Measurements from ENCODE around the gene BLMH. TPM values are rescaled to one million over a fixed set of nuclear protein-coding genes. Genes with fewer than 3 reads are reported as not detected.

The BLMH gene
- total RNA-seq, 4 donors from 2014 or later, result 16.6 to 22.4 (median 20.8) TPM

DNA sequence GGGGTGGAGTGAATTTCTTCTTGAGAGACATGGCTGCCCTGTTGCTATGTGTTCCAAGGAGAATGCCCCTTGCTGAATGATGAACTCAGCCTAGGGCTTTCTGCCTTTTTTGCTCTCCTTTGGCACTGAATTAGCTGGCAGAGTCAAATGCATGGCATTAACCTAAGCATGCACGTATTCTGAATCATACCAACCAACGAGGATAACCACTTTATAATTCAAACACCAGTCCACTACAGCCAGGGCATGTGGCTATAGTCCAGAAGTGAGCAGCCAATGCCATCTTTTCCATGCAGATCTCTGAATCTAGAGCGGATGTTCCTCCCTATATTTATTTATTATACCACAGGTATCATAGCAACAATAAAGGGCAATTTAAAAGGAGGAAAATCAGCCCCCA is 26.4 kb upstream of the BLMH start:
- no peaks in the 10 kb centered on the region for H3K27me3 ChIP-seq
- 39% methylated on average over 3 of the region's 3 CpGs for WGBS
- H3K4me3 ChIP-seq, result no peak overlapping the region
- H3K36me3 ChIP-seq, result no peaks in the 10 kb centered on the region
- intact Hi-C loops (cut with DNase I), result no loop called here
- TF ChIP-seq POLR2A (IDR thresholded peaks at IDR 0.05; ENCODE audit: low read depth) (no peak), POLR2AphosphoS5 (IDR thresholded peaks at IDR 0.05) (no peak), EP300 (IDR thresholded peaks at IDR 0.05) (no peak)
- TF ChIP-seq, protein P1, sequence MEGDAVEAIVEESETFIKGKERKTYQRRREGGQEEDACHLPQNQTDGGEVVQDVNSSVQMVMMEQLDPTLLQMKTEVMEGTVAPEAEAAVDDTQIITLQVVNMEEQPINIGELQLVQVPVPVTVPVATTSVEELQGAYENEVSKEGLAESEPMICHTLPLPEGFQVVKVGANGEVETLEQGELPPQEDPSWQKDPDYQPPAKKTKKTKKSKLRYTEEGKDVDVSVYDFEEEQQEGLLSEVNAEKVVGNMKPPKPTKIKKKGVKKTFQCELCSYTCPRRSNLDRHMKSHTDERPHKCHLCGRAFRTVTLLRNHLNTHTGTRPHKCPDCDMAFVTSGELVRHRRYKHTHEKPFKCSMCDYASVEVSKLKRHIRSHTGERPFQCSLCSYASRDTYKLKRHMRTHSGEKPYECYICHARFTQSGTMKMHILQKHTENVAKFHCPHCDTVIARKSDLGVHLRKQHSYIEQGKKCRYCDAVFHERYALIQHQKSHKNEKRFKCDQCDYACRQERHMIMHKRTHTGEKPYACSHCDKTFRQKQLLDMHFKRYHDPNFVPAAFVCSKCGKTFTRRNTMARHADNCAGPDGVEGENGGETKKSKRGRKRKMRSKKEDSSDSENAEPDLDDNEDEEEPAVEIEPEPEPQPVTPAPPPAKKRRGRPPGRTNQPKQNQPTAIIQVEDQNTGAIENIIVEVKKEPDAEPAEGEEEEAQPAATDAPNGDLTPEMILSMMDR (IDR thresholded peaks at IDR 0.05), result no peak
- peak overlapping the region in 3 of 4 donors; percentile 10 to 44 (median 35) for H3K27ac ChIP-seq (replicated peaks in 1 of 4)
- no peak for DNase-seq (ENCODE audit: extremely low spot score)
- peaks cover 0 to 15% (median 4%) of the 10 kb centered on the region in 4 donors for H3K4me1 ChIP-seq
- H3K9me3 ChIP-seq, result no peaks in the 10 kb centered on the region

DNA sequence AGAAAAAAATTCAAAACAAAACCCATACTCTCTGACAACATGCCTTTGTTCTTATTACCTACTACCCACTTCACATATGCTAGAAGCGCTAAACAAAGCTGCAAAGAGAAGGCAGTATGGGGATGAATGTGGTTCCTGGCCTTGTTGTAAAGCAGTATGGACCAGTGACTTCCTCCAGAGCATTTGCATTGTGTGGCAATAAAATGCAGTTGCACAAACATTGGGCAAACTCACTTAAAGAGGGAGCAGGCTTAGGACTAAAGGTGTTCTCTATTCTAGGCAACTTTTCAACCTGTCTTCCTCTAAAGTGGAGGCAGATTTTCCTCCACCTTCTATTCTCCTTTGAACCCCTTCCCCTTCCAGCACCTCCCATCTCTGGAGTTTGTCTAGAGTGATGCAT is 25.0 kb upstream of the BLMH start:
- H3K27ac ChIP-seq (replicated peaks in 1 of 4), result no peak overlapping the region
- intact Hi-C loops (cut with DNase I), result no loop called here
- H3K36me3 ChIP-seq, result no peaks in the 10 kb centered on the region
- H3K27me3 ChIP-seq, result no peaks in the 10 kb centered on the region
- H3K4me3 ChIP-seq, result no peak overlapping the region
- TF ChIP-seq POLR2A (IDR thresholded peaks at IDR 0.05; ENCODE audit: low read depth) (no peak), POLR2AphosphoS5 (IDR thresholded peaks at IDR 0.05) (no peak), EP300 (IDR thresholded peaks at IDR 0.05) (no peak)
- TF ChIP-seq, protein P1 (IDR thresholded peaks at IDR 0.05), result no peak
- H3K9me3 ChIP-seq, result no peaks in the 10 kb centered on the region
- WGBS, result 96% methylated on average over 1 of the region's 1 CpG
- no peak for DNase-seq (ENCODE audit: extremely low spot score)
- H3K4me1 ChIP-seq, result peaks cover 0 to 15% (median 4%) of the 10 kb centered on the region in 4 donors

DNA sequence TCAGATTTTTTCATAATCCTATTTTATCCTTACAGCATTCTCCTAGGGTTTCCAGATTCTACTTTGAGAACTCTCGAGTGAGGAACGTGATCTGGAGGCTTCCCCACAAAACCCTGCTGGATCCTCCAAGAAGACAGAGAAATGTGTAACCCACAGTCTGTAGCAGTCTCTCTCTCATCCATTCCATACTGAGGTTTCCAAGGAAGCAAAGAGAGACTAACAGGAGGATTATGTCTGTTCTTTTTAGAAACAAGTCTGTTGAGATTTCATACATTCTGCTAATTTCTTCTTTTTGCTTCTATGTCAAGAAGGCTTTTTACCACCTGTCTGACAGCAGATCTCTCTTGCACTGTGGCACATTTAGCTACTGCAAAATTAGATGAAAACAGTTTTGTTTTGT is 23.4 kb upstream of the BLMH start:
- no peak overlapping the region for H3K27ac ChIP-seq (replicated peaks in 1 of 4)
- 65% methylated on average over 2 of the region's 2 CpGs for WGBS
- H3K4me3 ChIP-seq, result no peak overlapping the region
- intact Hi-C loops (cut with DNase I), result no loop called here
- TF ChIP-seq POLR2AphosphoS5 (IDR thresholded peaks at IDR 0.05) (no peak), POLR2A (IDR thresholded peaks at IDR 0.05; ENCODE audit: low read depth) (no peak), EP300 (IDR thresholded peaks at IDR 0.05) (no peak)
- TF ChIP-seq, protein P1 (IDR thresholded peaks at IDR 0.05), result no peak
- H3K27me3 ChIP-seq, result no peaks in the 10 kb centered on the region
- DNase-seq (ENCODE audit: extremely low spot score), result no peak
- H3K9me3 ChIP-seq, result no peaks in the 10 kb centered on the region
- peaks cover 0 to 15% (median 4%) of the 10 kb centered on the region in 4 donors for H3K4me1 ChIP-seq
- H3K36me3 ChIP-seq, result no peaks in the 10 kb centered on the region

DNA sequence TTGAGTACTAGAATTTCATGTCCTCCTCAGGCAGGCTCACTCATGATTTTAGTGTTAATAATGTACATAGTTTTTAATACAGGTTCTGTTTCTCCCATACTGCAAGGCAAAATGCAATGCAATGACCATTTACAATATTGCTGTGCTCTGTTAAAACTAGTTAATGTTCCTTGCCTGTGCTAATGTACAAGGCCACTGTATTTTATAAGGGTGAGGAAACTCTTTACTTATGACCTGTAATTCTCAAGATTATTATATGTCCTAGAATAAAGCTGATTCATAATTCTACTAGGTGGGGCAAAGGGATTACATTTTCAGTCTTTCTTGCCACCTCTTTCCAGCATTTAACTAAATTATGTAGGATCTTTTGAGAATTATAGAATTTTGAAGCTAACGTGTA is 22.7 kb upstream of the BLMH start:
- H3K4me3 ChIP-seq, result no peak overlapping the region
- no peak for DNase-seq (ENCODE audit: extremely low spot score)
- intact Hi-C loops (cut with DNase I), result no loop called here
- no peaks in the 10 kb centered on the region for H3K36me3 ChIP-seq
- no peaks in the 10 kb centered on the region for H3K9me3 ChIP-seq
- WGBS, result 73% methylated on average over 1 of the region's 1 CpG
- H3K27me3 ChIP-seq, result no peaks in the 10 kb centered on the region
- peaks cover 0 to 15% (median 4%) of the 10 kb centered on the region in 4 donors for H3K4me1 ChIP-seq
- TF ChIP-seq, protein P1 (IDR thresholded peaks at IDR 0.05), result no peak
- TF ChIP-seq EP300 (IDR thresholded peaks at IDR 0.05) (no peak), POLR2AphosphoS5 (IDR thresholded peaks at IDR 0.05) (no peak), POLR2A (IDR thresholded peaks at IDR 0.05; ENCODE audit: low read depth) (no peak)
- no peak overlapping the region for H3K27ac ChIP-seq (replicated peaks in 1 of 4)

DNA sequence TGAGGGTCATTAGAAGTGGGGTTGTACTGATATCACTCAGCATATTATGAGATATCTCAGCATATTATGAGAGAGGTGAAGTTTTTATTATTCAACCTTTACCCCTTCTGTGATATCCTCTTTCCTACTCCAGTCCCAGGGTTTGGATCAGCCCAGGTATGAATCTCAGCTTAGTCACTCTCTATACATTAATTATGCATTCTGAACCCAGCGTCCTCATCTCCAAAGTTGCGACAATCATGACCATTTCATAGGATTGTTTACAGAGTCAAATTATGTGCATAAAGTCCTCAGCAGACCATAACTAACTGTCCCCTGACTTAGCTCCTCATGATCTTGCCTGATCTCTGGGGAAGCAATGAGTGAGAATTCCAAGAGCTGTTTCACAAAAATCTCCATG is 20.5 kb upstream of the BLMH start:
- H3K27me3 ChIP-seq, result no peaks in the 10 kb centered on the region
- no peaks in the 10 kb centered on the region for H3K4me1 ChIP-seq
- no peaks in the 10 kb centered on the region for H3K36me3 ChIP-seq
- H3K9me3 ChIP-seq, result no peaks in the 10 kb centered on the region
- intact Hi-C loops (cut with DNase I), result no loop called here
- no peak overlapping the region for H3K27ac ChIP-seq (replicated peaks in 1 of 4)
- DNase-seq (ENCODE audit: extremely low spot score), result no peak
- WGBS, result 87% methylated on average over 2 of the region's 2 CpGs
- no peak overlapping the region for H3K4me3 ChIP-seq
- TF ChIP-seq, protein P1 (IDR thresholded peaks at IDR 0.05), result no peak
- no peak for TF ChIP-seq POLR2A (IDR thresholded peaks at IDR 0.05; ENCODE audit: low read depth)
- no peak for TF ChIP-seq POLR2AphosphoS5 (IDR thresholded peaks at IDR 0.05)
- no peak for TF ChIP-seq EP300 (IDR thresholded peaks at IDR 0.05)

Measured in esophagus muscularis mucosa (tissue), 4 donors.